Prostate gland (tissue), 2 donors: ENCODE data around the gene GRID1. TPM values are rescaled to one million over a fixed set of nuclear protein-coding genes. Genes with fewer than 3 reads are reported as not detected.

ENCODE experiments used
- DNase-seq: peaks from one replicate; pipeline ENCODE4 v3.0.0-alpha.2; 2019; ENCODE audit warnings: low spot score
- H3K27ac ChIP-seq, 2 donors: fragments of 200-600 bp; sonication (generic); 2 replicates each; pipeline ENCODE4 v1.5.1; 2017 to 2019
- H3K27me3 ChIP-seq: fragments of 200-600 bp; sonication (generic); replicated peaks from 2 replicates; pipeline ENCODE4 v1.5.1; 2019; ENCODE audit not compliant: insufficient read depth
- H3K36me3 ChIP-seq, 2 donors: fragments of 200-600 bp; sonication (generic); 1 replicate in 1 of 2; 2 replicates in 1 of 2; pipeline versions ENCODE4 v1.5.1 to v1.8.1; 2017 to 2019
- H3K4me1 ChIP-seq: fragments of 200-600 bp; sonication (generic); replicated peaks from 2 replicates; pipeline ENCODE4 v1.5.1; 2019
- H3K4me3 ChIP-seq, 2 donors: fragments of 200-600 bp; sonication (generic); 2 replicates each; pipeline ENCODE4 v1.5.1; 2017 to 2019
- H3K9me3 ChIP-seq: fragments of 200-600 bp; sonication (generic); 2 replicates; pipeline ENCODE4 v1.5.1; 2017
- CTCF ChIP-seq, 4 experiments: fragments of 200-600 bp in 2 of 4; fragments of 450-650 bp in 2 of 4; sonication (generic) in 2 of 4; IDR thresholded peaks; 1 replicate in 3 of 4; 2 replicates in 1 of 4; pipeline ENCODE4 v1.5.1; 2016 to 2019; ENCODE audit warnings: antibody characterized with exemption in 4 of 4, mild to moderate bottlenecking in 2 of 4, moderate library complexity in 2 of 4
- POLR2A ChIP-seq: fragments of 450-650 bp; IDR thresholded peaks from one replicate; pipeline ENCODE4 v1.6.1; 2016; ENCODE audit warnings: antibody characterized with exemption, mild to moderate bottlenecking
- POLR2AphosphoS5 ChIP-seq: sonication (generic); formaldehyde crosslinking; IDR thresholded peaks from one replicate; pipeline ENCODE4 v1.6.1; 2017; ENCODE audit warnings: antibody characterized with exemption
- WGBS: methylation state at CpG from one replicate; pipeline ENCODE4 v1.1.5; 2018; 5-methylcytosine and 5-hydroxymethylcytosine counted together
- intact Hi-C: fragments of 100-400 bp; cut with DNase I; formaldehyde crosslinking; loops from one replicate; pipeline ENCODE4 v1.14.2; 2022
- total RNA-seq, 2 donors: library from RNA; depleted of rRNA; stranded (reverse); fragments of >200 nt; gene quantifications; one replicate each; pipeline ENCODE4 v1.1.0, GENCODE V29; 2016

GRID1 gene
- total RNA-seq, 2 donors from 2014 or later, result 1.0 to 10.0 TPM

- no peak overlapping the region for H3K27ac ChIP-seq
- H3K36me3 ChIP-seq, result no peaks in the 10 kb centered on the region
- H3K4me3 ChIP-seq, result no peak overlapping the region
- 95% methylated on average over 6 of the region's 6 CpGs for WGBS
- H3K27me3 ChIP-seq, result no peaks in the 10 kb centered on the region
- no peak for DNase-seq
- no peaks in the 10 kb centered on the region for H3K4me1 ChIP-seq
- TF ChIP-seq POLR2AphosphoS5 (no peak), CTCF (IDR thresholded peaks at IDR 0.05) (no peak), POLR2A (no peak)
- no peaks in the 10 kb centered on the region for H3K9me3 ChIP-seq
- intact Hi-C loops, result no loop called here
Observed at GRCh38 chr10:86227501-86228258, 138.9 kb downstream of the GRID1 start.

DNA sequence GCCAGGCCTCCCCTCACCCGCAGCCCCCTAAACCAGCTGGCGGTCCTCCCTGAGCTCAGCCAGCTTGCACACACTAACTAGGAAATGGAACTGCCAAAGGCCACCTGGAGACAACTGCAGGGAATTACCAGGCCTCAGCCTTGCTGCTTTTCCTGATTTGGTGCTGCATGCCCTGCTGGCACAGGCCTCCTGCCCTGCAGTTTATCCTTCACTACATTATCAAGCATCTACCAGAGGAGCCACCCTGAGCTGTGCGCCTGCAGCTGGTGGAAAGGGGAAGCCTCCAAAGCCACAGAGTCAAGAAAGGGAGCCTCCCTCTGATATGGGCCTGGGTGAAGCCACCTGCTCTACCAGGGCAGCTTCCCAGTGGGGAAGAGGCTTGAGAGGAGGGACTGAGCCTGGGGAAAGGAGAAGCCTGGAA, 139.8 kb downstream of the GRID1 start:
- no peak for DNase-seq
- intact Hi-C loops, result no loop called here
- no peak for TF ChIP-seq POLR2AphosphoS5
- no peak for TF ChIP-seq POLR2A
- TF ChIP-seq CTCF (IDR thresholded peaks at IDR 0.05), result no peak
- H3K4me1 ChIP-seq, result no peaks in the 10 kb centered on the region
- no peaks in the 10 kb centered on the region for H3K9me3 ChIP-seq
- 90% methylated on average over 3 of the region's 3 CpGs for WGBS
- H3K27ac ChIP-seq, result no peak overlapping the region
- no peaks in the 10 kb centered on the region for H3K36me3 ChIP-seq
- H3K4me3 ChIP-seq, result no peak overlapping the region
- H3K27me3 ChIP-seq, result no peaks in the 10 kb centered on the region

- Histone ChIP-seq H3K27me3 (no peaks in the 10 kb centered on the region), H3K4me1 (no peaks in the 10 kb centered on the region), H3K36me3 (no peaks in the 10 kb centered on the region), H3K27ac (no peak overlapping the region), H3K4me3 (no peak overlapping the region), H3K9me3 (no peaks in the 10 kb centered on the region)
- intact Hi-C loops, result no loop called here
- WGBS, result 87% methylated on average over 8 of the region's 8 CpGs
- TF ChIP-seq POLR2AphosphoS5 (no peak), POLR2A (no peak), CTCF (IDR thresholded peaks at IDR 0.05) (no peak)
- no peak for DNase-seq
Observed at GRCh38 chr10:86226016-86226415, 140.6 kb downstream of the GRID1 start.

DNA sequence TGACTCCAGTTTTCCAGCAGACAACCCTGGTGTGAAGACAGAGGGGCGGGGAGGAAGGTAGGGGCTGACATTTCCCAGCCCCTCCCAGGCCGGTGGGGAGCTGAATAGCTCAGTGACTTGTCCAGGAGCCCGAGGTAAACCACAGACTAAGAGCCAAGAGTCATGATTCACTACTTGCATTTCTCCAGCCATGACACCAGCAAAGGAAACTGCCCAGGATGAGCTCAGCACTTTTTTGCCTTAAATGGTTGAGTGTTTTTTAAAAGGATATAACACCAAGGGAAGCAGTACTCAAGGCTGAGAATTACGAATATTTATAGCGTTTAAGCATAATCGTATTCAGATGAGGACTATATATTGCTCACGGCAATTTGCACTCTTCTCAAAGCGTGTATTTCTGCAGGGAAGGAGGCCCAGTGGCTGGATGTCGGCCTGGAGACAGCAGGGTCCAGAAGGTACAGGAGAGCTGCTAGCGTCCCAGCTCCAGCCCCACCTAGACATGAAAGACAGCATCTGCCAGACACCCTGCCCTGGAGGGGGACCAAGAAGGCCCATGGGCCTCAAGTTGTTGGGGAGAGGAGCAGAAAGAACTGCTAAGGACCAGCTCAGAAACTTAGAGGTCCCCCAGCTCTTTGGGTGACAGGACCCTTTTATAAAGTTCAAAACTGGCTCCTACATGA, 141.4 kb downstream of the GRID1 start:
- Histone ChIP-seq H3K27ac (no peak overlapping the region), H3K4me1 (no peaks in the 10 kb centered on the region), H3K27me3 (no peaks in the 10 kb centered on the region), H3K36me3 (no peaks in the 10 kb centered on the region), H3K4me3 (no peak overlapping the region), H3K9me3 (no peaks in the 10 kb centered on the region)
- intact Hi-C loops, result no loop called here
- no peak for DNase-seq
- no peak for TF ChIP-seq CTCF (IDR thresholded peaks at IDR 0.05)
- 60% methylated on average over 10 of the region's 10 CpGs for WGBS
